GM21381 (cell line): ENCODE data around the gene ACRV1.

Experiments
- ATAC-seq: cut with Tn5 transposase; IDR thresholded peaks from one replicate; pipeline ENCODE4 v1.9.1; 2021; ENCODE audit warnings: mild to moderate bottlenecking, moderate library complexity; ENCODE audit not compliant: unreplicated experiment

The ACRV1 gene

DNA sequence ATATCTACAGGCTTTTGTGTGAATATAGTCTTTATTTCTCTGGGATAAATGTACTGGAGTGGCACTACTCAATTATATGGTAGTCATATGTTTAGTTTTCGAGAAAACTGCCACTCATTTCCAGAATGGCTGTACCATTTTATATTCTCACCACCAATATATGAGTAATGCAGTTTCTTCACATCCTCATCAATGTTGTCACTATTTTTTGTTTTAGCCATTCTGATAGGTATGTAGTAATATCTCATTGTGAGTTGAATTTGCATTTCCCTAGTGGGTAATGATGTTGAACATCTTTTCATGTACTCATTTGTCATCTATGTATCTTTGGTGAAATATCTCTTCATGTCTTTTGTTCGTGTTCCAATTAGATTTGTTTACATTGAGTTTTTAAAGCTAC is 18.0 kb downstream of the ACRV1 start:
- no peak for ATAC-seq

DNA sequence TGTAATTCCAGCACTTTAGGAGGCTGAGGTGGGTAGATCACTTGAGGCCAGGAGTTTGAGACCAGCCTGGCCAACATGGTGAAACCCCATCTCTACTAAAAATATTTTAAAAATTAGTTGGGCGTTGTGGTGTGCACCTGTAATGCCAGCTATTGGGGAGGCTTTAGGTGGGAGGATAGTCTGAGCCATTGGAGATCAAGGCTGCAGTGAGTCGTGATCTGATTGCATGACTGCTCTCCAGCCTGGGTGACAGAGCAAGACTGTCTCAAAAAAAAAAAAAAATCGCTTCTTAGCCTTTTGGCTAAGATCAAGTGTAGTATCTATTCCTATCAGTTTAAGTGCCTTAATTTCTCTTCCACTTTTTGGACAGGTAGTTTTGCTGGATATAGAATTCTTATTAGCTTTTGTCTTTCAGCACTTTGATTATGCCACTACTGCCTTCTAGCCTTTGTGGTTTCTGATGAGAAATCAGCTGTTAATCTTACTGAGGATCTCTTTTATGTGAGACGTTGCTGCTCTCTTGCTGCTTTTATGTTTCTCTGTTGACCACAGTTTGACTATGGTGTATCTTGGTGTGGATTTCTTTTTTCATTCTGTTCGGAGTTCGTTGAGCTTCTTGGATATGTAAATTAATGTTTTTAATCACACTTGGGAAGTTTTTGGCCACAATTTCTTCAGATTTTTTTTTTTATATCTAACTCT is 31.0 kb downstream of the ACRV1 start:
- ATAC-seq, result no peak

DNA sequence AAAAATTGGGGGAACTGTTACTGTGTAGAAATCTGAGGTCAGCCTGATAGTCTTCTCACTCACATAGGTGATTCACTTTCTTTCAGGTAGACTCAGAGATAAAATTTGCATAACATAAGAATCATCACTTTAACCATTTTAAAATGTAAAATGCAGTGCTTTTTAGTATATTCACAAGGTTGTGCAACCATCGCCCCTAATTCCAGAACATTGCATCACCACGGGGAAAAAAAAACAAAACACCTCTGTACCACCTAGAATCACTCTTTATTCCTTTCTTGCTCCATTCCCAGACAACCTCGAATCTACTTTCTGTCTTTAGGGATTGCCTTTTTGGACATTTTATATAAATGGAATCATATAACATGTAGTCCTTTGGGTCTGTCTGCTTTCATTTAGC is 34.8 kb downstream of the ACRV1 start:
- no peak for ATAC-seq

DNA sequence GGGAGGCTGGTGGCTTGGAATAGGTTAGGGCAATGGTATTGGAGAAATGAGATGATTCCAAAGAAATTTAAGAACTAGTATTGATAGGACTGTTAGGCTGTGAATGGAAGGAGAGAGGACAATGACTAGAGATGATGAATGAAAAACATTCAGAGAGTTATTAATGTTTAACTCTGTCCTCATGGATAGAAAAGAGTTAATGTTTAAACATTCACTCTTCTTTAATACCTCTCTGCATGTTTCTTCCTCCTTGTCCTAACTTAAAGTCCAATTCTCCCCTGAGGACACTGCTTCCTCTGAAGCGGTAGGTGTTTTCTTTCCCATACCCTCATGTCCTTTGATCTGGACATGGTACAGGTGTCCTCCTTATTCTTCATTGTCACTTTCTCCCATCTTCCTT is 42.3 kb downstream of the ACRV1 start:
- ATAC-seq, result no peak

DNA sequence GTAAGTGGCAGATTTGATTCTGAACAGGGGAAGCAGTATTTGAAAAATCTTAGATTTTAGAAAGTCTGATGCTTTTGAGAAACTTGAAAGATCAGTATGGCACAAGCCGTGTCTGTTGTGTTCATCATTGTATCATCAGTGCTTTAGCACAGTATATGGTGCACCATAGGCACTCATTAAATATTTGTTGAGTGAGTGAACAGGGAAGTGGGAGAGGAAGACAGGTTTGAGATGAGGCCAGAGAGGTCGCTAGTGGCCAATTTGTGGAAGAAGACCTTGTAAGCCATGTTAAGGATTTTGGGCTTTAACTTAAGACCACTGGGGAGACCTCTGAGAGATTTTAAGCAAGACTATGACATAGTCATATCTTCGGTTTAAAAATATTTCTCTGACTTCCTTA is 42.8 kb downstream of the ACRV1 start:
- ATAC-seq, result no peak

DNA sequence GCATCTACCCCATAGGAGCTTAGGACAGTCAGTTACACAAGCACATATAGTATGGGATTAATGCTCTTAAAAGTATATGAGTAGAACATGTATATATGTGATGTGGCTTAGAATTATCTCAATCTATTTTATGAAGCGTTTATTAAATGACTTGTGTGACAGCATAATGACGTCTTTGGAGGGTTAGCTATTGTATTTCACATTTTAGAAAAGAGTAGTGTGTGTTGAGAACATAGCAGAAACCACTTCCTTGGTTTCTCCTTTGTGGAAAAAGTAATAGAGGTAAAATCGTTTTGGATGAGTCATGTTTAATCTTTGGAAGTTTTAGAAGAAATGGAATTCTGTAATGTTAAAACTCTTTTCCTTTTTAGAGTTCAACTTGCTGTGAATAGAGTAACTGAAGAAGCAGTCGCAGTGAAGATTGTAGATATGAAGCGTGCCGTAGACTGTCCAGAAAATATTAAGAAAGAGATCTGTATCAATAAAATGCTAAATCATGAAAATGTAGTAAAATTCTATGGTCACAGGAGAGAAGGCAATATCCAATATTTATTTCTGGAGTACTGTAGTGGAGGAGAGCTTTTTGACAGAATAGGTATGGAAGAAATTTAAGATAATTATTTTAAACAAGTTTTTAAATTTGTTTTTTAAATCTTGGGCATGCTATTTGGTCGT is 53.3 kb downstream of the ACRV1 start:
- no peak for ATAC-seq

DNA sequence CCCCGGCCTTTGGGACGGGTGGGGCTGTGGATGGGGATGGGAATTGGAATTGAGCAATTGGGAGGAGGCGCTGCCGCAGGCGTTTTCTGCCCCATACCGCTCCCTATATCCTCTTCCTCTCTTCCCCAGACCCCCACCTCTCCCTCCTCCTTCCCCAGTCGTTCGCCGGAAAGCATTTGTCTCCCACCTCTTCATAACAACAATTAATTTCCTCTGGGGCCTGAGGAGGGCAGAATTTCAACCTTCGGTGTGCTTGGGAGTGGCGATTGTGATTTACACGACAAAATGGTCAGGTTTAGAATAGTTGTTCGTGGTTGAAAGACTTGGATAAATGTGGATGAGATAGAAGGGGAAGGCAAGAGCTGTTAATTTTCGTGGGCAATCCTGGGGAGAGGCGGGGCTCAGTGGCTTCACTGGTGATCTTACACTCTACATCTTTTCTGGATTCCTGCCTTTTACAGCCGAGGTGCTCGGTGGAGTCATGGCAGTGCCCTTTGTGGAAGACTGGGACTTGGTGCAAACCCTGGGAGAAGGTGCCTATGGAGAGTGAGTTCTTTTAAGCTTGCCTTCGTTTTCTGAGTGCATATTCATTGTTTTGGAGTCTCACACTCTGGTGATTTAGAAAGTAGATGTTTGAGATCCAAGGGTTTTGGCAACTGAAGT is 54.2 kb downstream of the ACRV1 start:
- ATAC-seq, result peak; percentile 29

DNA sequence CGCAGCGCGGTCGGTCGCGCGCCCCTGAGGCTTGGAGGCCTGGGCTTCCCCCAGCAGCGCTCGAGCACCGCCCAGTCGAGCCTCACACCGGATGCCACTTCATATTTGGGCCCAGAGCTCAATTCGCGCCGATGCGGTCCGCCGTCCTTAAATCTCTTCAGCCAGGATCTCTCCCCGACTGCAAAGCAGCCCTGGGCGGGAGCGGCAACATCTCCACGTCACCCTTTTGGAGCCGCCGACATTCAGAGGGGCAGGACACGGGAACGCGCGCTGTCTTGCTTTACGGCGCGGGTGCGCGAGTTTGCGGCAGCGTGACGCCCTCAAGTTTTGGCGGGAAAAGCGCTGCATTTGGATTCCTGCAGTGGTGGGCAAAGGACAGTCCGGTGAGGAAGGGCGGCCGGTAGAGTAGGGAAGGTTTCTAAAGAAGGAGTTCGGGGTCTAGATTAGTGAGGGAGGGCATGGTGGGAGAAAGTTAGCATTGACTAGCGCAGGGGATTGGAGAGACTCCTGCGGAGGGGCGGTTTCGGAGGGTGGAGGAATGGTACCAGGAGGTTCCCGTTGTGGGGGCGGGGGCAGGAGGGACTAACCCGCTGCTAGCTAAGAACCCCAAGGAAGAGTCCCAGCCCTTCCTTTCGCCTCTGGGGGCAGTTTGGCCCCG is 54.9 kb downstream of the ACRV1 start:
- ATAC-seq, result peak; percentile 82

DNA sequence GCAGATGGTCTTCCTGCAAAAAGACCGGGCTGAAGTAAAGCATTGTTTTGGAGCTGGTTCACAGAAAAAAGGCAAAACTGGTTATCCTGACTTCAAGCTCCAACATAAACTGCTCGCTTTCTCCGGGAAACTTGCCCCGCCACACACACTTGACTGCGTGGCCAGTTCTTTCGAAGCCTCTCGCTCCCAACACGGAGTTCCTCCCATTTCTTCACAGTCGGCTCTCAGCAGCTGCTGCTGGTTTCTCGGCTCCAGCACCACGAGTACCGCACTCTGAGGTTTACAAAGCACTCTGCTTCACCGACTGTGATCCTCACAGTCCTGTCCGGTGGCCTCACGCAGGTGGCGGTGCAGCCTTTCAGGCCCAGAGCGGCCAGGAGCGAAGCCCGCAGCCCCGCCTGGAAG is 55.4 kb downstream of the ACRV1 start:
- ATAC-seq, result no peak

DNA sequence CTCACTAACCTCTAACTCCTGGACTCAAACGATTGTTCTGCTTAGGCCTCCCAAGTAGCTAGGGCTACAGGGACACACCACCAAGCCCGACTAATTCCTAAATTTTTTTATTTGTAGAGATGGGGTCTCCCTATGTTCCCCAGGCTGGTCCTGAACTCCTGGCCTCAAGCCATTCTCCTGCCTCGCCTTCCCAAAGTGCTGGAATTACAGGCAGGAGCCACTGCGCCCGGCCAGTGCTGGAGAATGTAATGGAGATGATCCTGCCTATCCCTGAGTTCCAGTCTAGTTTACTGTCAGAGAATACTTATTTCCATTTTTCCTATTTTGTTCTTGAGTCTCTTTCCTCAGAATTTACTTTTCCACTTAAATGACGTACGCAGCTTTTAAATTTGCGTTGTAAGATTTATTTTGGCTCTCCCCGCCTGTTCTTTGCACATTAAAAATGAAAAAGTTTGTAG is 55.9 kb downstream of the ACRV1 start, which contains the start of gene CHEK1:
Gene CHEK1 (plus strand): TSS at position 408 of the 458 bp plus-strand sequence. CDS start 1,606 bp downstream, outside the sequence.
- no peak for ATAC-seq

DNA sequence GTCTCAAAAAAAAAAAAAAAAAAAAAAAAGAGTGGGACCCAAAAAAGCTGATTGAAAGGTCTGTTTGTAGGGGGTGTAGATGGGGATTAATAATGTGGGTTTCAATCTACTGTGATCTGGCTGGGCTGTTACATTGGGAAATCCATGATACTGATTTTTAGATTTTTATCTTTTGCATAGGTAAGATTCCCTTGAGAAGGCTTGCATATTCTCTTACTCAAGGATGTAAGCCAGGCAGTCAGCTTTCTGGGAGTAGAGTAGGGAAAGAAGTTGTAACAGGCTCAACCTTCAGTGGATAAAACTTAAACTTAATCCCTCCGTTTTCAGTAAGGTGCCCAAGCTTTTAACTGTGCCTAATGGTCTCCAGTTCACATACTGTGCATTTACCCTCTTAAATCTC is 57.6 kb downstream of the ACRV1 start:
- ATAC-seq, result no peak

DNA sequence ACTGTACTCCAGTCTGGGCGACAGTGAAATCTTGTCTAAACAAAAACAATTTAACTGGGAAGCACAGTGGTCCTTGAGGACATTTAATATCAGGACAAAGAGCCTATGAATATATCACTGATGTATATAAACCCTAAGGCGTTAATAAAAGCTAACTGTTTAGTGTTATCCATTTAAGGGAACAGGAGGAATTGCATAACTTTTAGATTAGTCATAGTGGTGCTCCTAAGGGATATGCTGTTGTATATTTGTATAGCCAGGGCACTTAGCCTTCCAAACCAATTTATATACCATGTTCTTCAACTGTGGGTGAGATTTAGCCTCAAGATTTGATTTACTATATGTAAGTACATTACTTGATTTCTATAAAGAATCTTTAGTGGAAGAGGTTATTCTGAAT is 58.7 kb downstream of the ACRV1 start:
- ATAC-seq, result no peak
